K562 (cell line): ENCODE measurements around the gene PRMT3. TPM values are rescaled to one million over a fixed set of nuclear protein-coding genes. Genes with fewer than 3 reads are reported as not detected.

Source experiments
- ATAC-seq: fragments of 200-7000 bp; cut with Tn5 transposase; 3 replicates; pipeline ENCODE4 v1.9.1; 2020; ENCODE audit warnings: moderate library complexity
- BruUV-seq: library from RNA; stranded (reverse); fragments of 400-500 nt; replicated peaks from 2 replicates; lab custom pipeline; 2021; lab: Mats Ljungman, UMichigan
- CTCF ChIA-PET: fragments of 300-600 bp; formaldehyde crosslinking; extraction: SDS; loops from one replicate; lab custom pipeline; 2021; ENCODE audit warnings: low intra/inter-chr PET ratio; lab: Yijun Ruan, JAX
- POLR2A ChIA-PET: fragments of 300-600, 350-650 bp; sonication (Branson Sonifier 250); formaldehyde crosslinking; extraction: SDS; loops from one replicate; lab custom pipeline; 2021; ENCODE audit warnings: antibody characterized with exemption, inconsistent platforms; lab: Yijun Ruan, JAX
- DNase-seq, 4 experiments: peaks; one replicate each; pipeline versions ENCODE4 v3.0.0 to v3.0.0-alpha.2; 2011 to 2018; ENCODE audit warnings: low spot score in 3 of 4, mixed read lengths in 3 of 4; ENCODE audit errors: extremely low read depth in 1 of 4
- FAIRE-seq: peaks from 2 replicates; lab custom pipeline; 2011; peaks lifted over from hg19 to GRCh38; lab: Jason Lieb, UNC
- H2AFZ ChIP-seq: 2 replicates; pipeline ENCODE4 v1.6.0; 2011; ENCODE audit warnings: low read depth, low read length, control low read depth, inconsistent platforms
- H3K27ac ChIP-seq: fragments of 200-600 bp; 3 replicates; pipeline ENCODE4 v1.8.0; 2011; ENCODE audit warnings: low read depth, mild to moderate bottlenecking, control low read depth, inconsistent platforms, low read length, moderate library complexity, mixed read lengths; ENCODE audit errors: extremely low read depth
- H3K27me3 ChIP-seq, 2 experiments: fragments of 300-600 bp in 1 of 2; 2 replicates in 1 of 2; 3 replicates in 1 of 2; pipeline versions ENCODE4 v1.6.0 to v1.8.0; 2011; ENCODE audit warnings: inconsistent platforms in 2 of 2, low read length in 2 of 2, mild to moderate bottlenecking in 1 of 2, mixed read lengths in 1 of 2, moderate library complexity in 1 of 2; ENCODE audit not compliant: control insufficient read depth in 2 of 2, insufficient read depth in 2 of 2
- H3K36me3 ChIP-seq: fragments of 300-600 bp; 3 replicates; pipeline ENCODE4 v1.8.0; 2011; ENCODE audit warnings: mild to moderate bottlenecking, low read length, inconsistent platforms; ENCODE audit not compliant: control insufficient read depth, insufficient read depth
- H3K4me1 ChIP-seq, 2 experiments: fragments of 200-600 bp in 1 of 2; replicated peaks in 1 of 2; 2 replicates in 1 of 2; 3 replicates in 1 of 2; pipeline versions ENCODE4 v1.5.1 to v1.8.0; 2011; ENCODE audit warnings: inconsistent platforms in 2 of 2, low read length in 2 of 2, mild to moderate bottlenecking in 1 of 2, mixed read lengths in 1 of 2, moderate library complexity in 1 of 2; ENCODE audit not compliant: control insufficient read depth in 2 of 2, insufficient read depth in 2 of 2
- H3K4me2 ChIP-seq: 2 replicates; pipeline ENCODE4 v1.6.1; 2011; ENCODE audit warnings: low read length, control low read depth, inconsistent platforms, mixed read lengths; ENCODE audit not compliant: insufficient read depth
- H3K4me3 ChIP-seq: fragments of 200-600 bp; sonication (generic), shearing (Covaris generic); 2 replicates; pipeline ENCODE4 v1.5.1; 2016; ENCODE audit warnings: control low read depth, inconsistent platforms
- H3K79me2 ChIP-seq: fragments of 200-600 bp; 3 replicates; pipeline ENCODE4 v1.8.0; 2011; ENCODE audit warnings: low read length, inconsistent platforms; ENCODE audit not compliant: control insufficient read depth, insufficient read depth
- H3K9ac ChIP-seq, 2 experiments: 2 replicates each; pipeline versions ENCODE4 v1.6.0 to v1.6.1; 2011; ENCODE audit warnings: low read depth in 2 of 2, low read length in 2 of 2, control low read depth in 1 of 2, inconsistent platforms in 1 of 2, mild to moderate bottlenecking in 1 of 2, mixed read lengths in 1 of 2; ENCODE audit not compliant: insufficient read depth in 1 of 2
- H3K9me1 ChIP-seq: one replicate; pipeline ENCODE4 v1.6.0; 2011; ENCODE audit warnings: inconsistent platforms, mild to moderate bottlenecking, low read length, moderate library complexity; ENCODE audit not compliant: control insufficient read depth, insufficient read depth
- H3K9me3 ChIP-seq: replicated peaks from 2 replicates; pipeline ENCODE4 v1.5.1; 2011; ENCODE audit warnings: low read depth, low read length, inconsistent platforms; ENCODE audit not compliant: control insufficient read depth, insufficient read depth
- H4K20me1 ChIP-seq: replicated peaks from 2 replicates; pipeline ENCODE4 v1.6.1; 2011; ENCODE audit warnings: low read length, inconsistent platforms, mixed read lengths; ENCODE audit not compliant: control insufficient read depth, insufficient read depth
- C11orf30 ChIP-seq: fragments of 450-650 bp; IDR thresholded peaks from 2 replicates; pipeline ENCODE4 v1.6.1; 2016; ENCODE audit warnings: low read depth, mild to moderate bottlenecking
- MAFK ChIP-seq: IDR thresholded peaks from 2 replicates; pipeline ENCODE4 v1.6.1; 2011; ENCODE audit warnings: low read length, improper control_type of control experiment
- ZNF316 ChIP-seq: fragments of 450-650 bp; IDR thresholded peaks from 2 replicates; pipeline ENCODE4 v1.6.1; 2016
- ZNF512 ChIP-seq: IDR thresholded peaks from 2 replicates; pipeline ENCODE4 v1.6.1; 2016; ENCODE audit warnings: missing genetic modification characterization, missing compliant biosample characterization
- ZNF586 ChIP-seq: fragments of 450-650 bp; formaldehyde crosslinking; conservative IDR thresholded peaks from 2 replicates; pipeline ENCODE4 v1.4.0; 2020; ENCODE audit warnings: mild to moderate bottlenecking, moderate library complexity
- WGBS: fragments of 100-300 bp; shearing (Covaris generic); methylation state at CpG from one replicate; pipeline ENCODE4 v1.1.6; 2016; ENCODE audit warnings: low coverage, mixed read lengths; ENCODE audit not compliant: insufficient coverage; ENCODE audit errors: missing lambda C conversion rate; 5-methylcytosine and 5-hydroxymethylcytosine counted together
- in situ Hi-C: fragments of 300-500 bp; cut with MboI; formaldehyde crosslinking; loops from 4 replicates; pipeline ENCODE4 v1.15.0; 2018; ENCODE audit warnings: inconsistent platforms, mixed read lengths
- intact Hi-C: fragments of 100-400 bp; cut with micrococcal nuclease; formaldehyde crosslinking; loops from 2 replicates; pipeline ENCODE4 v1.14.2; 2022
- polyA plus RNA-seq, 8 experiments: library from polyadenylated mRNA; depleted of rRNA in 4 of 8; stranded (reverse) in 5 of 8; unstranded in 3 of 8; fragments of >200 nt; fragmentation: Nextera tagmentation in 2 of 8; fragmentation: Illumina TruSeq in 1 of 8; extraction: Ambion mirVana in 2 of 8; extraction: Trizol in 1 of 8; gene quantifications; 2 replicates each; pipeline versions ENCODE4 v1.2.1 to v1.2.3, GENCODE V29; 2011 to 2014; ENCODE audit warnings: inconsistent platforms in 1 of 8, missing spikeins in 1 of 8
- total RNA-seq, 7 experiments: library from RNA; depleted of rRNA in 6 of 7; stranded (reverse); fragments of >200 nt in 6 of 7; fragmentation: Illumina TruSeq in 2 of 7; extraction: Trizol in 2 of 7; gene quantifications; 2 replicates each; pipeline versions ENCODE4 v1.2.1 to v1.2.3, GENCODE V29; 2011 to 2021; ENCODE audit warnings: low replicate concordance in 1 of 7

PRMT3 gene
- total and polyA plus RNA-seq, 9 of the 15 experiments (the other 6 are each of a cell fraction or from before 2014, with no cell fraction given), result 24.0 to 62.1 (median 44.7) TPM

GRCh38 chr11:20457934-20458680, 70.6 kb downstream of the PRMT3 start:
- Histone ChIP-seq H3K36me3 (peaks cover 37% of the 10 kb centered on the region), H2AFZ (no peak overlapping the region), H3K9me3 (no peaks in the 10 kb centered on the region), H3K4me1 (peaks cover 17 to 56% of the 10 kb centered on the region in 2 experiments; a peak in 4 of 5 replicates), H3K4me3 (no peak overlapping the region), H3K27ac (peak overlapping the region; percentile 77), H3K27me3 (no peaks in the 10 kb centered on the region), H4K20me1 (no peaks in the 10 kb centered on the region), H3K79me2 (peaks cover 19% of the 10 kb centered on the region; the same call in 2 of the 3 replicates), H3K9me1 (no peaks in the 10 kb centered on the region), H3K9ac (peak overlapping the region in 1 of 2 experiments; percentile 42; a peak in 2 of 4 replicates), H3K4me2 (0 out of 2 replicates have a peak overlapping the region, but pooled peaks have one; percentile 13)
- ATAC-seq (no peak), FAIRE-seq (no peak), DNase-seq (peak in 1 of 4 experiments; percentile 16)
- TF ChIP-seq ZNF586 (CRISPR knock-in tag) (no peak), C11orf30 (peak; percentile 60), MAFK (0 out of 2 replicates have a peak, but pooled peaks have one; percentile 11), ZNF512 (tag) (peak; percentile 38; the same call in 1 of the 2 replicates), ZNF316 (peak; percentile 81)
- POLR2A ChIA-PET, result interaction anchor here (1.1 to 1.2 kb wide), 2 partner anchors 10 to 38 kb away, joined by 3 read pairs; no protein-coding TSS in a partner anchor
- no TSS peak for BruUV-seq
- WGBS, result 53% methylated on average over 3 of the region's 3 CpGs
- intact Hi-C loops, result no loop called here
- in situ Hi-C loops, result no loop called here
- CTCF ChIA-PET, result no interaction called here
